HG02943 (cell line): ENCODE measurements around the gene SEMA6B.
"Not testable (repeated sequence)": the region's sequence is repeated elsewhere in the genome, so short reads cannot be mapped to it uniquely, and the experiment has no call there.

Source experiments
- ATAC-seq: cut with Tn5 transposase; IDR thresholded peaks from one replicate; pipeline ENCODE4 v1.9.1; 2021; ENCODE audit warnings: mild to moderate bottlenecking, low read depth, moderate library complexity; ENCODE audit not compliant: unreplicated experiment

SEMA6B gene

DNA sequence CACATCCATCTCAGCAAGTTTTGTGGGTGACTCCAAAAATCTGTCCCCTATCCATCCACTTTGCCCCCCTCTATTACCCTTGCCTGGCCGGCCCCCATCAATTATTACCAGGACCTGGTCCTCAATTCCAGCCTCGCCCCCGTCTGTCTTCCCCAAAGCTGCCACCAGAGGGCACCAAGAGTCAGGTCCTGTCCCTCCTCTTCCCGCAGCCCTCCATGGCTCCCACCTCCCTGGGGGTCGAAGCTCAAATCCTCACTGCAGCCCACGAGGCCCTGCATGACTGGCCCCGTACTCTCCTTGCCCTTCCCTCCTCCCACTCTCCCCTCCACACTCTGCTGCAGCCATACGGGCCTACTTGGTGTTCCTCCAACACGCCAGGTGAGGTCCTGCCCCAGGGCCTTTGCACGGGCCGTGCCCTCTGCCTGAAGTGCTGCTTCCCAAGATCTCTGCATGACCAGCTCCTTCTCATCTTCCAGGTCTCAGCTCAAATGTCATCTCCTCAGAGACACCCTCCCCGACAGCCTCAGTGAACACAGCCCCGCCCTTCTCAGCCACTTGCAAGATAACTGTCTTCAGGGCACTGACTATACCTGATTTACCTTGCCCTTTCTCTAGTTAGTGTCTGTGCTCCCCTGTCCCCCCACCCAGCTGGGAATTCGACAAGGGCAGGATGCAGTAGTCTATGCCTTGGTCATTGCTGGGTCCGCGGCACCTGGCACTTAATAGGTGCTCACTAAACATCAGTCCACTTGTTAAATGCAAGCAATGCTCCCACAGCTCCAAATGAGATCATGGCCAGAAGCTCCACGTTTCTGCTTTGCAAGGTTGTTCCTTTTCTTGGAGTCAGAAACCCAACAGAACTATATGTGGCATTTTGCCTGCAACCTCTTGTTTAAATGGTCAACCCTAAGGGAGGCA is 16.8 kb upstream of the SEMA6B start:
- no peak for ATAC-seq

DNA sequence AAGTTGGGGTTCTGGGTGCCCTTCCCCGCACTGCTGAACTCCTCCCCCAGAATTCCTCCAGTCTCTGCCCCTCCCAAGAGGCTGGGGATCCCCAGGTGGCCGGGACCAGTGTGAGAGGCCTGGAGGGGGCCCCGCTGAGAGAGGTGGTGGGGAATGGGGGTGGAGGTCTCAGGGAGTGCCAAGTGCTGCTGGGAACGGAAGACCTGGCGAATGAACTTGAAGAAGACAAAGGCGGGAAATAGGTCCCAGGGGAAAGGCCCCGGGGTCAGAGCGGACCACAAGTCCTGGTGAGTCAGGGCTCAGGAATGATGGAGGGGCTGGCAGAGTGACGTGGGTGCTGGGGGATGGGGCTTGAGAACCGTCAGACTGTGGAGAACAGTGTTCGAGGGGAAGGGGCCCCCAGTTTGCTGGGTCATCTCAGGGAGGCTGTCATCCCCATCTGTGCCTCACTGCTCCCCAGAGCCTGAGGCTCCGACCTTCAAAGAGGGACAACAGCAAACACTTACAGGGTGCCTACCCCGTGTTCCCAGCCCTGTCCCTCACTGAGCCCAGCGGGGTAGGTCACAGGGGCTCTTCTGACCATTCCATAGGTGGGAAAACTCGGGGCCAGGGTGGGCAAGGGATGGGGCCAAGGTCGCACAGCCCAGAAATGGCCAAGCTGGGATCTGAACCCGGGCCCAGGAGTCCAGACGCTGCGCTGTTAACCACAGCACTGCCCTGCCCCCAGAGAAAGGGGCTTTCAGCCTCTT is 16.0 kb upstream of the SEMA6B start:
- ATAC-seq = no peak

DNA sequence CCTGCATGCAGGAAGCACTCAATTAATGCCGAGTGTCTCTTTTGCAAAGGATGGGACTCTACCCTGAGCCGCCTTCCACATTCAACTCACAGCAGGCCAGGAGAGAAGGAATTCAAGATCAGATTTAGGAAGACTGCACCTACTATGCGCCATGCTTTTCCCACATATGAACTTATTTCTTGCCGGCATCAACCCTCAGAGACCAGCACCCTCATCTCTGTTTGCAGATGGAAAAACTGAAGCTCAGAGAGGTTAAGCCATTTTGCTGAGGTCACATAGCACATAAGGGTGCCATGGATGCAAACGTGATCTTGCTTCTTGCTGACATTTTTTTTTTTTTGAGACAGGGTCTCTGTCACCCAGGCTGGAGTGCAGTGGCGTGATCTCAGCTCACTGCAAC is 14.2 kb upstream of the SEMA6B start:
- ATAC-seq = no peak

DNA sequence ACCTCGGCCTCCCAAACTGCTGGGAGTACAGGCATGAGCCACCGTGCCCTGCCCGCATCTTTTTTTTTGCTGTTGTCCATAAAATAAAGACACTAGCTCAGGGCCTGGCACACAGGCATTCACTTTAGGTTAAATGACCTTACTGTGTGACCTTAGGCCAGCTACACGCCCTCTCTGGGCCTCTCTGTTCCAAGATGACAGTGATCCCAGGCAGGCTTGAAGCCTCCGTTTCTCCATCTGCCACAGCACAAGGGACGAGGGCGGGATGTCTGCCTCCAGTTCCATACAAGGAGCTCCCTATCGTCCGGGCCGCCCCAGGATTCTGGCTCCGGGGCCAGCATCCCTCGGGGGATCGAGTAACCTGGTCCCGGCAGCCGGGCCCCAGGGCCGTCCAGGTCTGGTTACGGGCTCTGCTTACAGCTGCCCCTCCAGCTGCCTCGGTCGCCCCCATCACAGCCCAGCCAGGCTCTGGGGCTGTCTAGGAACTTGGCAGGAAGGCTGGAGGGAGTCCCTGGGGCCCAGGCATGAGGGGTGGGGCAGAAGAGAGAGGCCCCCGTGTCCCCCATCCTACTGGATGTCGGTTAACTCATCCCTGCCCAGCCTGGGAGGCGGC is 11.9 kb upstream of the SEMA6B start:
- ATAC-seq = no peak

GRCh38 chr19:4570916-4571304 is 11.4 kb upstream of the SEMA6B start:
- no peak for ATAC-seq

DNA sequence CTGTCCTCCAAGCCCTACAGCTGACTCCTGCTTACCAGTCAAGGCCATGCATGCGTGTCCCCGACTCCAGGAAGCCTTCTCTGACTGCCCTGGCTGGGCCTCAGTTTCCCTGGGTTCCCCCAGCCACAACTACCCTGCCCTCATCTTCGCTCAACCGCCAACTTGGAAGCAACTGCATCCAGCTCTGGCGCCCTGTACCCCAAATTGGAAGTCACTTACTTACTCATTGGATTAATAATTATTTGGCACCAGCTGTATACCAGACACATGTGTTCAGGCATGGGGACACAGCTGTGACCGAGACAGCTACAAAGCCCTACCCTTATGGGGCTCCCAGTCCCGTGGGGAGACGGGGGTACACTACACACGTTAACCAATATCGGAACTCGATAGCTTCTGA is 10.9 kb upstream of the SEMA6B start:
- no peak for ATAC-seq

GRCh38 chr19:4568886-4569285 is 9.4 kb upstream of the SEMA6B start:
- ATAC-seq = no peak

DNA sequence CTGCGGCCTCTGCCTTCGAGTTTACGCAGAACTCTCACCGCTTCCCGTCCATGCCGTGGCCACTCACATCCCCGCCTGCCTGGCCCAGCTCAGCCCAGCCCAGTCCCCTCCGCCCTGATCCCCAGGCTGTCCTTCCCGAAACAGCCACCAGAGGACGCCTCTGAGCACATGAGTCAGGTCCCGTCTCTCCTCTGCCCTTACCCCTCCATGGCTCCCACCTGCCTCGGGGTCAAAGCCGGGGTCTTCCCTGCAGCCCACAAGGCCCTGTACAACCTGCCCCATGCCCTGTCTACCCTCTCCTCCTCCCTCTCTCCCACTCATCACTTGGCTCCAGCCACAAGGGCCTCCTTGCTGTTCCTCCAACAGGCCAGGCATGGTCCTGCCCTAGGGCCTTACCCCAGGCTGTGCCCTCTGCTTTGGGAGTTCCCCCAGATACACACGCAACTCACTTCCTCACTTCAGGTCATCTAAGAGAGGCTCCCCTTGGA is 8.1 kb upstream of the SEMA6B start:
- ATAC-seq = no peak

DNA sequence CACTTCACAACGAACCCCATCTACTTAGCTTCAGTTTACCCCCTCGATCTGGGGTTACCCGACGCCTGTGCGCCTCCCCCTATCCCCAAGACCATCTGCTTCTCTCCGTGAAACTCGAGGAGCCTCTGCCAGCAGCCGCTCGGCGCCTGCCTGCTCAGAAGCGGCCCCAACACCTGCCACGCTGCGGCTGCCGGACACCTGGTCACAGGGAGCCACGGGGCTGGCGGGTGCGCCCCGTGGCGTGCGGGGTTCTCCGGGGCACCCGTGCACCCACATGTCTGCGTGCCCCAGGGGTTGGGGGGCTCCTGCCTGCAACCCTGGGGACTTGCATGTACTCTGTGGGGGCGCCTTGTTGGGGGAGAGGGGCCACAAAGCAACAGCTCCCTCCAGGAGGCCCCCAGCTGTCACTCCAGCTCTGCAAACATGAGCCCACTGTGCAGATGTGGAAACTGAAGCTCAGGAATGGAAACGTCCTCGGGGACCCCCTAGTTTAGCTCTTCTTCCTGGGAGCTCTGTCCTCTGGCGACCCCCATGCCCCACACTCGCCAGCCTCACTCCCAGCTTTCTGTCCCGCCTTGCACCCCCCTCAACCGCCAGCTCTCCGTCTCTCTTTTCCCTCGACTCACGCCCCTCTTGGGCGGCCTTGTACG is 7.0 kb upstream of the SEMA6B start:
- no peak for ATAC-seq

GRCh38 chr19:4563562-4563961 is 4.1 kb upstream of the SEMA6B start:
- not testable (repeated sequence) for ATAC-seq

GRCh38 chr19:4562085-4562484 is 2.6 kb upstream of the SEMA6B start:
- ATAC-seq = not testable (repeated sequence)

GRCh38 chr19:4557971-4558941 is 1.2 kb downstream of the SEMA6B start:
- no peak for ATAC-seq

DNA sequence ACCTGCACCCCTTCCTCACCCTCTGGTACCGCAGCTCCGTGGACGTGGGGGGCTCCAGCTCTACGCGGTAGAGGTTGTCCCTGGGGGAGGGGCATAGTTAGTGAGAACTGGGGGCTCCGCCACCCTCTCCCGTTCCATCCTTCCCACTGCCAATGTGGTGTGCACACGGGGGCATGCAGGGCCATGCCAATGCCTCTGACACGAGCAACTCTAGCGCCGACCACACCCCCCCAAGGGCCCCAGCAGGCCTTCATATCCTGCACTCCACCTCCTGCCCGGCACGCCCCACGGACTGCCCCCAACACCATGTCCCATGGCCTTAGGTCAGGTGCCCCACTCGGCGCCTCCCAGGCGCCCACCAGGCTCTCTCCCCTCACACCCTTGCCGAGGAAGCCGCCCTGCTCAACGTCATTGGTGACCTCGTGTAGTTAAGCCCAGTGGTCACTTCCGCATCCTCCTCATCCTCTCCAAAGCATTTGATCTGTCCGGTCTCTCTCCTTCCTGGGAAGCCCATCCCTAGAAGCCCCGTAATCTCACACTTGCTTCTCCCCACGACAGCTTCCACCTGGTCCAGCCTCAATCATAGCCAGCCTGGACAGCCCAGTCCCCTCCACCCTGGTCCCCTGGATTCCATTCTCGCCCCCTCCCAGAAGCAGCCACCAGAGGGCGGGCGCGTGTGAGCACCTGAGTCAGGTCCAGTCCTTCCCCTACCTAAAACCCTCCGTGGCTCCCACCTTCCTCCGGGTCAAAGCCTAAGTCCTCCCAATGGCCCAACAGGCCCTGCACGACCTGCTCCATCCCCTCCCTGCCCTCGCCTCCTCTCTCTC is 2.1 kb downstream of the SEMA6B start:
- ATAC-seq = no peak

- ATAC-seq = no peak
These were observed 2.8 kb downstream of the SEMA6B start for GRCh38 chr19:4556597-4557127.

GRCh38 chr19:4555657-4556561 is 3.6 kb downstream of the SEMA6B start:
- ATAC-seq = no peak

DNA sequence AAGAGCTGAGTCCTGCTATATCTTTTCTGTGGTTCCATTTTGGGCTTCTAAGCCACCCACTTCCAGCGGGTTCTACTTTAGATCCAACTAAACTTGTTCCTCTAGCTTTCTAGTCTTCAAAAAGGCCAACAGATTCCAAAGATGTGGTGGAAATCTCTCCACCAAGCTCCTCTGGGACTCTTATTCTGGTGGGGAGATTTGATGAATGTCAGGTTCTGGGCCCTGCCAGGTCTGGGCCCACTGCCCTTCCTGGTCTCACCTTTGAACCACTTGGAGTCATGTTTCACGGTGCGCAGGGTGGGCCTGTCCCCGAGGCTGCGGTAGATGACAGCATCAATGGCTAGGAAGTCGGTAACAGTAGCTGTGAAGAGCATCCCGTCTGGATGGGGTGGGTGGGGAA is 4.8 kb downstream of the SEMA6B start:
- ATAC-seq = no peak

- ATAC-seq = no peak
These were observed 5.7 kb downstream of the SEMA6B start for GRCh38 chr19:4553775-4554174.
